Amniotic stem cell (primary cell): ENCODE measurements around the gene TTC28.
"Not testable (repeated sequence)": the region's sequence is repeated elsewhere in the genome, so short reads cannot be mapped to it uniquely, and the experiment has no call there.

ENCODE experiments used
- DNase-seq: peaks from one replicate; lab custom pipeline; 2025; lab: John Stamatoyannopoulos, UW

Gene TTC28

DNA sequence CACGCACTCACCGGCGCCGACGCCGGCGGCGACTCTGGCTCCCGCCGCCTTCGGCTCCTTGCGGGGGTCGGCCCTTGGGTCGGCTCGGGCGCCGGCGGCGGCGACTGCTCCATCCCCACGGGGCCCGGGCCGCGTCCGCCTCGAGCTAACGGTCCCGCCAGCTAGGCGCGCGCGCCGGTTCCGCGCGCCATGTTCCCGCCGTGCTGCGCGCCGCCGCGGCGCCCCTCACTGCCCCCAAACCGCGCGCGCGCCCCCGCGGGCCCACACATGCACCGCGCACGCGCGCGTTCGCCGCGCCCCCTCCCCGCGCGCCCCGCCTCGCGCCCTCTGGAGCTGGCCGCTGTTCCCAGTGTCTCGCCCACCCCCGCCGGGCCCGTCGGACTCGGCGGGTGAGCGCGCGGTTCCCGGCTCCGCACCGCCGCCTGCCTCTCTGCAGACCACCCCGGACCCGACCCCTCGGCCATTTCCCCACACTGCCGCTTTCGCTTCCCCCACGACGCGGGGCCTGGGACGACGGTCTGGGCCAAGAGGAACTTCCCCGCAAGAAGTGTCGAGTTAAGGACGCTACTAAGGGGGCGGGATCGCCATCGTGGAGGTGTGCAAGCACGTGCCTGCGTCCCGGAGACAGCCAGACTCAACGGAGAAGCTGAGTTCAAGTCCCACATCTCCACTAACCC lies at the start of gene TTC28:
TTC28 (minus strand) TSS at position 230 of the 677 bp plus-strand sequence; CDS start at position 113, 117 bp downstream.
- peak; percentile 5 for DNase-seq

DNA sequence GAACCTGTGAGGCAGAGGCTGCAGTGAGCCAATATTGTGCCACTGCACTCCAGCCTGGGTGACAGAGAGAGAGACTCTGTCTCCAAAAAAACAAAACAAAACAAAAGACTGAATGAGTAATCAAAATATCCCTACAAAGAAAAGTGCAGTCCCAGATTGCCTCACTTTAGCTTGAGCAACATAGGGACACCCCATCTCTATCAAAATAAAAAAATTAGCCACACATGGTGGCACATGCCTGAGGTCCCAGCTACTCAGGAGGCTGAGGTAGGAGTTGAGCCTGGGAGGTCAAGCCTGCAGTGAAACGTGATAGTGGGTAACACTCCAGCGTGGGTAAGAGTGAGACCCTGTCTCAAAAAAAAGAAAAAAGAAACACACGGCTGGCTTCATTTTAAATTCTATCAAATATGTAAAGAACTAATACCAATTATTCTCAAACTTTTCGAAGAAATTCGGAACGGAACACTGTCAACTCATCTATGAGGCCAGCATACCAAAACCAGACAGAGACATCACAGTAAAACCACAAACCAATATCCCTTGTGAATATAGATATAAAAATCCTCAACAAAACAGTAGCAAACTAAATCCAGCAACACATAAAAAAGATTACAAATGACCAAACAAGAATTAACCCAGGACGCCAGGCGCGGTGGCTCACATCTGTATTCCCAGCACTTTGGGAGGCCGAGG lies 49.1 kb upstream of the TTC28 start:
- no peak for DNase-seq

DNA sequence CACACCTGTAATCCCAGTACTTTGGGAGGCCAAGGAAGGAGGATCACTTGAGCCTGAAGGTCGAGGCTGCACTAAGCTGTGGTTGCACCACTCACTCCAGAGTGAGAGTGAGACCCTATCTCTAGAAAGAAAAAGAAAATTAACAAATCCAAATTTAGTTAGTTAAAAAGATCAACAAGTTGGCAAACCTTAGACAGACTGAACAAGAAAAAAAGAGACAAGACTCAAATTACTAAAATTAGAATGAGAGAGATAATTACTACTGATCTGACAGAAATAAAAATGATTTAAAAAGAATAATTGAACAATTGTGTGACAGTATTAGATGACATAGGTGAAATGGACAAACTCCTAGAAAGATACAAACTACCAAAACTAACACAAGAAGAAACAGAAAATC lies 48.4 kb upstream of the TTC28 start:
- DNase-seq, result no peak

DNA sequence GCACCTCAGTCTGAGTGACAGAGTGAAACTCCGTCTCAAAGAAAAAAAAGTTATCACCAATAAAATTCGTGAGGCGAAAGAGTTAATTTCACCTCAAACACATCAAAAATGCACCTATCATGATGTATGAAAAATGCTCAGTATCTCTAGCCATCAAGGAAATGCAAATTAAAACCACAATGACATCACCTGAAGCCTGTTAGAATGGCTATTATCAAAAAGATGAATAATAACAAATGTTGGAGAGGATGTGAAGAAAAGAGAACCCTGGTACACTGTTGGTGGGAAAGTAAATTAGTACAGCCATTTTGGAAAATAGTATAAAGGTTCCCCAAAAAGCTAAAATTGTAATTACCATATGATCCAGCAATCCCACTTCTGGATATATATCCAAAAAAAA lies 38.4 kb upstream of the TTC28 start:
- no peak for DNase-seq

DNA sequence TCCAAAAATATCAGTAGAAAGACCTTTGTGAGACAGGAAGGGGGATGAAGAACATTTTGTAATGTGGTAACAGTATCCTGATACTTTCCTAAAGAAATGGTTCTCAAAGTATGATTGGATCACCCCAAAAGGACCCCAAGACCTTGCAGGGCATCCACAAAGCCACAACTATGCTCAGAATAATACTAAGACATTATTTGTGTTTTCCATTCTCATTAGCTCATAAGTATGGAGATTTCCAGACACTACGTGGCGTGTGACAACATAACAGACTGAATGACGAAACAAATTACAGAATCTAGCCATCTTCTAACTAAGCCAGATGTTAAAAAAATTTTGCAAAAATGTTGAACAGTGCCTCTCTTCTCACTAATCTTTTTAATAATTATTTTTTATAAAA lies 37.0 kb upstream of the TTC28 start:
- no peak for DNase-seq

DNA sequence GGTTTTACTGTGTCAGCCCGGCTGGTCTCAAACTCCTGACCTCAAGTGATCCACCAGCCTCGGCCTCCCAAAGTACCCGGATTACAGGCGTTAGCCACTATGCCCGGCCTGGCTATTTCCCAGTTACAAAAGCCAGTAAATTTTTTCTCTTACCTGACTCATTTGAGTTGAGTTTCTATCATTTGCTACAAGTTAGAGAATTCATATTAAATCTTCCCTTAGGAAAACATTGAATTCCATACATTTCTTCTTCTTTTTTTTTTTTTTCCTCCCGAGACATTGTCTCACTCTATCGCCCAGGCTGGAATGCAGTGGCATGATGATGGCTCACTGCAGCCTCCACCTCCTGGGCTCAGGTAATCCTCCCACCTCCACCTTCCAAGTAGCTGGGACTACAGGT lies 36.0 kb upstream of the TTC28 start:
- DNase-seq, result no peak

DNA sequence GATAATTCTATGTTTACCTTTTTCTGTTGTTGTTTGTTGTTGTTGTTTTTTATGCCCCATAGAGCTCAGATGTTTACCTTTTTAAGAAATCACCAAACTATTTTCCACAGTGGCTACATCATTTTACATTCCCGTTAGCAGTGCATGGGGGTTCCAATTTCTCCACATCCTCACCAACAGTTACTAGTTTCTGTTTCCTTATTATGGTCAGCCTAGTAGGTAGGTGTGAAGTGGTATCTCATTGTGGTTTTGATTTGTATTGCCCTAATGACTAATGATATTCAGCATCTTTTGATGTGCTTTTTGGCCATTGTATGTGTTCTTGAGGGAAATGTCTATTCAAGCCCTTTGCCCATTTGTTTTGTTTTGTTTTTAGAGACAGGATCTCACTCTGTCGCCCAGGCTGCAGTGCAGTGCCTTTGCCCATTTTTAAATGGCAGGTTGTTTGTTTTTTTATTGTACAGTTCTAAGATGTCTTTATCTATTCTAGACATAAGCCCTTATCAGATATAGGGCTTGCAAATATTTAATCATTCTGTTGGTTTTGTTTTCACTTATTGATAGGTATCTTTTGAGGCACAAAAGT lies 34.5 kb upstream of the TTC28 start:
- DNase-seq, result no peak

DNA sequence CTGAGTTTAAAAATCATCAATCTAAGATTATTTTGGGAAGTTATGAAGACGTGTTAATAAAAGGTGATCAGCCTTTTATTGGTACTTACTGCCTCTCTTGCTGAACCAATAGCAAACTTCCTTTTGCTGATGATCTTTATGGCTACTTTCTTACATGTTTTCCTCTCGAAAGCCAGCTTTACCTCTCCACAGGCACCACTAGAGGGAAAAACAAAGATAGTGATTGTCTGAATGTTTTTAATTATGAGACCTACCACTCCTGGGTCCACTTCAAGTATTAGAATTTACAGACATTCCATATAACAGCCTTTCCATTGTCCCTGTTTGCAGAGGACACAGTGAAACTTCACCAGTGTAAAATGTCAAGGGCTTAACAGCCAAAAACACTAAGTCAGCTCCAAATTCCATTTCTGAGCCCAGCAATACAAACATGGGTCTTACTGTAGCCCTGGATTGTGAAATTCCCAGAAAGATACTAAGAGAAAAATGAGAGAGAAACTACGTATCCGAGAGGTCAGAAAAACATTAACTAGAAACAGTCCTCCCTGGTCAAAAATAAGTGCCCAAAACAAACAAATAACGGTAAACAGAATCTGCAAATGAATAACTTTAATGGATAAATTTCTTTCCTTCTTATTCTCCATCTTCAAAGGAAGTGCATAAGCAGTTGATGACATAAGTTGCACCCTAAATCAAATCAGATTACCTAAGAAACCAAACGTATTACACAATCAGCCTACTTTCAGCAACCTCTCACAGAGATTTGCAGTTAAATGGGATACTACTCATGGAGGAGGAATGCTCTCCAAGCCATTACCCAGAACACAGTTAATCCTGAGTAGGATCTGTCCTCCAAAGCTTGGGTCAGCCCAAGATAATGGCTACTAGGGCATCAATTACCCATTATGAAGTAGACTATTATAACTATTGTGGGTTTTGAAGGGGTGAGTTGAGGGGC lies 32.5 kb upstream of the TTC28 start:
- peak; percentile 79 for DNase-seq

DNA sequence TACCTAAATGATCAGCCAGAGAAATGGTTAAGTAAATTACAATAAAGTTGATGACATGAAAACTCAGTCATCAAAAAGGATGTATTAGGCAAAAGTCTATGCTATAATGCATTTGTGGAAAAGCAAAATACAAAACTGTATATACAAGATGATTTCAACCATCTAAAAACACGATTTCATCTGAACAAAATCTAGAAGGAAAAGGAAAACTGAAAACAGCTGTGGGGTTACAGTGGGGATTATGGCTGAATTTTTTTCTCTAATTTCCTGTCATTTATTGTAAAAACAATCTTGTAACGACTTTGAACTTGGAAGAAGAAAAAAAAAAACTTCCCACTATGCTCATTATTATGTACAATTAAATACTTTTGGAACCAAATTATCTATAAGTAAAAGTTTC lies 31.7 kb upstream of the TTC28 start:
- DNase-seq, result no peak

DNA sequence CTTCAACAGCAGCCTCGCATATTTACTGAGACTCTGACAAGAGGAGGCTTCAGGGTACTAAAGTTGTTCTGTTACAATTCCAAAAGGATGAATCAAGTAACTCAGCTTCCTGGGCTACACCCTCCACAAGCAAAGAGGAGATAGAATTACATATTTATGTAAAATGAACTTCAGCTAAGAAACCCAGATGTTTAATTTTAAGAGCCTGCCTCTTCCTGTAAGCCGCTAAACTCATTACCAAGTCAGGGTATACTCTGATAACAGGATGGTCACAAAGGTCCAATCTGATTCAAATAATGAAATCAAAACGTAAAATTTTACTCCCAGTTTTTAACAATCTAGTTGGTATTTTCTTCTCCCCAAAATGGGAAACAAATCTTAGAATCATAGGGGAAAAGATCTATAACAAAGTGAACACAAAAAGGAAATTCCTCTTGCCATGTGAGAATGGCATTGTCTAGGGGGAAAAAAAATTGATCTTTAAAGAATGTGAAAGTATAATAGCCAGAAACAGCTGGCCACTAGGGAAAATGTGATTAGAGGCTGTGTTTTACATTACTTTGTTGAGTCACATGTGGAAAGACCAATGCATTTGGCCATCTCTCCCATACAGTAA lies 31.0 kb upstream of the TTC28 start:
- DNase-seq, result peak; percentile 53

DNA sequence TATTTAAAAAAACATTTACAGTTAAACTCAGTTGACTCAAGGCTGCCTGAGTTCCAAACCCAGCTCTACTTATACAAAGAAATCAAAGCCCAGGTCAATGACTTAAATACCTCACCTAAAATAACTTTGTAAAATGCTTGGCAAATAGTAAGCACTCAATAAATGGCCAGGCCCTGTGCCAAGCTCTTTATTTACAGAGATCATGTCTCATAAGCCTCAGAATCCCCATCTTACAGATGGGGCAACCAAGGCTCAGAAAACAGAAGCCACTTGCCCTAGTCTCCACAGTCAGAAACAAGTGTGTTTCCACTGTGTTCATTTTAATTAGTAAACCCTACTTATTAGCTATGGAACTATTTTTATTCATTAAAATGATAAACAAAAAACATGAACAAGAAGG lies 30.5 kb upstream of the TTC28 start:
- DNase-seq, result no peak

DNA sequence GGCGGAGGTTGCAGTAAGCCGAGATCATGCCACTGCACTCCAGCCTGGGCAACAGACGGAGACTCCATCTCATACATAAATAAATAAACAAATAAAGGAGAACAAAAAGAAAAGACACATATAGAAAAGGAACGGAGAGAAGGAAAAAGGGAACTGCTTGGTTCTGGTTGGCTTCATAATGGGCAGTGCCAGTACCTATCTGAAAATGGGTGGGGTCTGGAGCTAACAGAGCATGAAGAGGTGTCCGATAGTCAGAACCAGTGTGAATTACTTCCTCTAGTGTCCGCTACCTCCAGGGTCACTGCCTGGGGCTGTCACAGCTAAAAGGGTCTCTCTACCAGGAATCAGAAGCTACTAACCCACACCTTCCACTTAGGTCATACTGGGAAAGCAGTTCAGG lies 27.2 kb upstream of the TTC28 start:
- DNase-seq, result no peak

DNA sequence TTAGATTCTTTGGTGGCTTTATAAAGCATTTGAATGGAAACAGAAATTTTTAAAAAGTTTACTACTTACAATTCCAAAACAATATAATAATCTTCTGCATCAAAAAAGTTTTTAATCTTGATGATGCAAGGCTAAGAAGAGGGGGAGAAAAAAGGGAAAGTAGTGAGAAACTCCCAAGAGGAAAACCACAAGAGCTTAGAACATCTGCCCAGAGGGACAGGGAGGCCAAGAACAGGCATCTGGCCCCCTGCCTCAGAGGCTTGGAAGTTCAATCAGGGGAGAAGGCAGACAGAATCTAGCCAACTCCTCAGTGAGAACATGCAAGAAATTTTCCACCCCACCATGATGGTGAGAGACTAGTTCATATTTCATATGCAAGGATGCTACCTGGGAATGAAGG lies 23.8 kb upstream of the TTC28 start:
- no peak for DNase-seq

DNA sequence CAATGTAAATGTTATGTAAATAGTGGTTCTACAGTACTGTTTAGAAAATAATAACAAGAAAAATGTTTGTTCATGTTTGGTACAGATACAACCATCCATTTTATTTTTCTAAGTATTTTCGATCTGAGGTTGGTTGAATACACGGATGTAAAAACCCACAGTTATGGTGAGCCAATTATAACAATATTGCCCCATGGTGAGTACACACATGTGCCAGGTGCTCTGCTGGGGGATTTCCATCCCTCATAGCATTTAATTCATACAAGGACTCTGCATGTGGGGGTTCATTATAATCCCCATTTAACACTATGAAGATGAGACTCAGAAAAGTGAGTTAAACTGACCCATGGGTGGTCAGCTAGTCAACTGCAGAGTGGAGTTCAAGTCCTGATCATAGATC lies 23.3 kb upstream of the TTC28 start:
- DNase-seq, result no peak

DNA sequence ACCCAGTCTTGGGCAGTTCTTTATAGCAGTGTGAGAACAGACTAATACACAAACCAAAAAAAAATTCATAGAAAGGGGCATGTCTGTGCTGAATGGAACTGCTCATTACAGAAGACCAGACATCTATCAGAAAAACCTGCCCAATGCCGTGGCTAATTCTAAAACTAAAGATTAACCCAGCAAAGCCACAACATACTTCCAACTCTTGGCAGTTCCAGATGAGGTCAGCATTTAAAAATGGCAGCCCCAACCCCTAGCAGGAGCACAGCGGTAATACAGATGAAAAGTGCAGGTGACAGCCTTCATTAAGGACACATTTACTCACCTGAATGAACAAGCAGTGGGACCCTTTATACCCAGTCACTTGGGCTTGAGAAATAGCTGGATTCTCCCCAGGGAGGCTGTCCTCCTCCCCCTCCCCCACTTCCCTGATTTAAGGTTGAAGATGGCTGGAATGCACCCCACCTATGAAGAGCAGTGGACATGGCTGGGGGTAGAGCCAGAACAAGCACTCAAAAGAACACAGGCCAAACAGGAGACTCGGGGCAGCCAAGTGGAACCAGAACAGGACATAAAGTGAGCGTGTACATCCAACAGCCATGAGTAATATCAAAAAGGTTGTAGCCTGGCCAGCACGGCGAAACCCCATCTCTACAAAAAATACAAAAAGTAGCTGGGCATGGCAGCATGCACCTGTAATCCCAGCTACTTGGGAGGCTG lies 13.6 kb upstream of the TTC28 start:
- DNase-seq, result not testable (repeated sequence)

DNA sequence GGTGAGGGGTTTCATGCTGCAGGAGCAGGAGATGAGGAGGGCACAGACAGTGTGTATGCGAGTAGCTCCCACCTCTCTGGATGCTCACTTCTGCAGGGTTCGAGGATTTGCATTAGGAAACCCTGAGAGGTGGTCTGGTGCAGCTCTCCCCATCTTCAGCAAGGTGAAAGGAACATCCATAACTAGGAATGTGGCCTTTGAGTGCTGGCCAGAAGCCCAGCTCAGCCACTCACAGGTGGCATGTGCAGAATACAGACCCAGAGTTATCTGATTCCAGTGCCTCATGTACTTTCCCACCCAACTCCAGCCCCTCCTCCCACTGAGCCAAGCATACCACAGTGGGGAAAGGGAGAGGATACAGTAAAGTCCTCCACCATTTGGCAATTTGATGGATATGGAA lies 10.2 kb upstream of the TTC28 start:
- DNase-seq, result not testable (repeated sequence)

DNA sequence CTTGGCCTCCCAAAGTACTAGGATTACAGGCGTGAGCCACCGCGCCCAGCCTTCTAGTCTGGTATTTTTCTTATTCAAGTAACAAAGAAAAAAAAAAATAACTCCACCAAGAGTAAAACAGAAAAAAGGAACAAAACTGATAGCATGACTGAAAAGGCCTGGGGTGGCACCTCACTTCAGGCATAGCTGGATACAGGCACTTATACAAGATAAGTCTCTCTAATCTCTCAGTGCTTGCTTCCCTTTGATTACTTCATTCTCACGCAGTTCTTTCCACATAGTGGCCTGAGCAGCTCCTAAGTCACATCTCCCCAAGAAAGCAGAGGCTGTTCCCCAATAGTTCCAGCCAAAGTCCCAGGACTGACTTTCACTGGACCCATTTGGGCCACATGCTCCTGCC lies 3.3 kb upstream of the TTC28 start:
- DNase-seq, result not testable (repeated sequence)

DNA sequence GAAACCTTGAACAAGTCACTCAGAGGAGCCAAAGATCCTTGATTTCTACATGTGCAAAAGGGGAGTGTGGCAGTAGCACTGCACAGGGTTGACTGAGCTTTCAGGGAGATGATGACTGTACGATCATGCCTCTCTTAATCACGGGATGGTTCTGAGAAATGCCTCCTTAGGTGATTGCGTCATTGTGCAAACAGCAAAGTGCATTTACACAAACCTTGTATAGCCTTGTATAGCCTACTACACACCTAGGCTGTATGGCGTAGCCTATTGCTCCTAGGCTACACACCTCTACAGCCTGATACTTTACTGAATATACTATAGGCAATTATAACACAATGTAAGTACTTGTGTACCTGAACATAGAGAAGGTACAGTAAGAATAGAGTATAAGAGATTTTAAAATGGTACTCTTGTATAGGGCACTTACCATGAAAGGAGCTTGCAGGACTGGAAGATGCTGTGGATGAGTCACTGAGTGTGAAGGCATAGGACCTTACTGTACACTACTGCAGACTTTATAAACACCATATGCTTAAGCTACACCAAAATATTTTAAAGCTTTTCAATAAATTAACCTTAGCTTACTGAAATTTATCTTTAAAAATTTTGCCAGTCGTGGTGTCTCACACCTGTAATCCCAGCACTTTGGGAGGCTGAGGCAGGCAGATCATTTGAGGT lies 1.3 kb upstream of the TTC28 start:
- DNase-seq, result not testable (repeated sequence)

DNA sequence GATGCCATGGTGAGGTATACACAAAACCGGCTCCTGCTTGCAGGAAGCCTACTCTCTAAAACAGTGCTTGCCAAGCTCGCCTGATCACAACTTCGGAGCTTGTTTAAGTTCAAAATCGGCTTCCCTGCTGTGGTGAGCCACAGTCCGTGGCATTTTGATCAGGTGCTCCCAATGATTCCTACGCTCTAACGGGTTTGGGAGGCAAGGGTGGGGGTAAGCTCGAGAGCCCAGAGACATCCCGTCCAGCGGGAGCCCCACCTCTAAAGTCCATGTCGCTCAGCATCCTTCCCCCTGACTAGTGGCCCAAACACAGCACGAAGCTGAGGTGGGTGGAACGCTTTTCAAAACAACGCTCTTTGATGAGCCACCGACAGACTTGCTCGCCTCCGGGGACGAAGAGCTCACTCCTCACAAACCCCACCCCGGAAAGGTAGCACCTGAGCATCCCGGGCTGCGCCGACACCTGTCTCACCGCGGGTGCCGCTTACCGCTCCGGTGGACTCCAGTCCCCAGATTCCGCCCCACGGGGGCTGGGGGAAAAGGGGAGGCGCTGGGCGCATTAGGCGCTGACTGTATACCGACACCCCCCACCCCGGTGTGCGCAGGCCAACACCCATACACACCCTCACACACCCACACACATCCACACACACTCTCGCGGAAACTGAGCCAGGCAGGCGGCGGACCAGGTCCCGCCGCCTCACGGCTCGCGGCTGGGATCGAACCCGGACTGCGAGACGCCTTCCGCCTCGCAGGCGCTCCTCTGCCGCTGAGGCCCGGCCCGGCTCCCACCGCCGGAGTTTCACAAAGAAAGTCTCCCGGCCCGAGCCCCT lies 646 bp downstream of the TTC28 start:
- DNase-seq, result not testable (repeated sequence)

DNA sequence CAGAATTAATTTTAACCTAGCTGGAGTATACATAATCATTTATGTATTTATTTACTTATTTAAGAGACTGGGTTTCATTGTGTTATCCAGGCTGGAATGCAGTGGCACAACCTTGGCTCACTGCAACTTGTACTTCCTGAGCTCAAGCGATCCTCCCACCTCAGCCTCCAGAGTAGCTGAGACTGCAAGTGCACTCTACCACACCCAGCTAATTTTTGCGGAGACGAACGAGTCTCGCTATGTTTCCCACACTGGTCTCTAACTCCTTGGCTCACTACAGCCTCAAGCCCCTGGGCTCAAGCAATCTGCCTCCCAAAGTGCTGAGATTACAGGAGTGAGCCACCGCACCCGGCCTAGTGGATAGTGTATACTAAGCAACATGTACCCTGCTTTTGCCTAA lies 1.5 kb downstream of the TTC28 start:
- DNase-seq, result not testable (repeated sequence)
